HEK293T (cell line): ENCODE measurements around the gene PRKCH.

Experiments used
- CTCF ChIA-PET: fragments of 350-600 bp; formaldehyde crosslinking; extraction: SDS; loops from one replicate; lab custom pipeline; 2021; ENCODE audit warnings: antibody characterized with exemption, inconsistent platforms; lab: Yijun Ruan, JAX
- POLR2A ChIA-PET: fragments of 350-600 bp; formaldehyde crosslinking; extraction: SDS; loops from one replicate; lab custom pipeline; 2020; ENCODE audit warnings: antibody characterized with exemption, inconsistent platforms; lab: Yijun Ruan, JAX
- DNase-seq: peaks from one replicate; pipeline ENCODE4 v3.0.0; 2012; ENCODE audit warnings: mixed read lengths; ENCODE audit errors: extremely low spot score
- ARNT ChIP-seq: fragments of 450-650 bp; IDR thresholded peaks from 2 replicates; pipeline ENCODE4 v1.6.1; 2017; ENCODE audit warnings: mild to moderate bottlenecking
- BHLHE40 ChIP-seq: fragments of 450-650 bp; IDR thresholded peaks from 2 replicates; pipeline ENCODE4 v1.6.1; 2016; ENCODE audit warnings: mild to moderate bottlenecking, moderate library complexity, borderline replicate concordance
- CTBP1 ChIP-seq: fragments of 450-650 bp; IDR thresholded peaks from 2 replicates; pipeline ENCODE4 v1.6.1; 2016; ENCODE audit warnings: borderline replicate concordance
- ELF4 ChIP-seq: fragments of 450-650 bp; IDR thresholded peaks from 2 replicates; pipeline ENCODE4 v1.6.1; 2017; ENCODE audit warnings: antibody characterized with exemption
- FOXA1 ChIP-seq: fragments of 450-650 bp; IDR thresholded peaks from 2 replicates; pipeline ENCODE4 v1.6.1; 2016; ENCODE audit warnings: mild to moderate bottlenecking
- FOXK2 ChIP-seq: fragments of 450-650 bp; IDR thresholded peaks from 2 replicates; pipeline ENCODE4 v1.6.1; 2016; ENCODE audit warnings: mild to moderate bottlenecking
- FOXM1 ChIP-seq: fragments of 450-650 bp; IDR thresholded peaks from 2 replicates; pipeline ENCODE4 v1.6.1; 2017; ENCODE audit warnings: mild to moderate bottlenecking, borderline replicate concordance
- HDGF ChIP-seq: fragments of 450-650 bp; IDR thresholded peaks from 2 replicates; pipeline ENCODE4 v1.6.1; 2017; ENCODE audit warnings: antibody characterized with exemption, borderline replicate concordance
- L3MBTL2 ChIP-seq: fragments of 450-650 bp; conservative IDR thresholded peaks from 2 replicates; pipeline ENCODE4 v1.6.1; 2016; ENCODE audit warnings: mild to moderate bottlenecking
- LEF1 ChIP-seq: fragments of 450-650 bp; IDR thresholded peaks from 2 replicates; pipeline ENCODE4 v1.6.1; 2017; ENCODE audit warnings: mild to moderate bottlenecking, borderline replicate concordance
- NFRKB ChIP-seq: fragments of 450-650 bp; IDR thresholded peaks from 2 replicates; pipeline ENCODE4 v1.6.1; 2016; ENCODE audit warnings: mild to moderate bottlenecking, moderate library complexity
- PKNOX1 ChIP-seq: fragments of 450-650 bp; IDR thresholded peaks from 2 replicates; pipeline ENCODE4 v1.6.1; 2016
- SP1 ChIP-seq: fragments of 450-650 bp; IDR thresholded peaks from 2 replicates; pipeline ENCODE4 v1.6.1; 2017
- SUZ12 ChIP-seq: fragments of 450-650 bp; IDR thresholded peaks from 2 replicates; pipeline ENCODE4 v1.6.1; 2016; ENCODE audit warnings: mild to moderate bottlenecking
- TARDBP ChIP-seq: fragments of 450-650 bp; IDR thresholded peaks from 2 replicates; pipeline ENCODE4 v1.6.1; 2016
- ZNF384 ChIP-seq: fragments of 450-650 bp; IDR thresholded peaks from 2 replicates; pipeline ENCODE4 v1.6.1; 2016

The PRKCH gene

GRCh38 chr14:61505815-61506809 lies 184.7 kb downstream of the PRKCH start:
- CTCF ChIA-PET, result no interaction called here
- TF ChIP-seq LEF1 (no peak), L3MBTL2 (no peak), ZNF384 (no peak), FOXM1 (no peak), CTBP1 (no peak), FOXA1 (no peak), ELF4 (no peak), SP1 (no peak), FOXK2 (no peak), PKNOX1 (no peak), BHLHE40 (no peak), NFRKB (no peak), TARDBP (no peak), ARNT (no peak), HDGF (no peak), SUZ12 (no peak)
- POLR2A ChIA-PET, result no interaction called here
- no peak for DNase-seq

- CTCF ChIA-PET, result no interaction called here
- POLR2A ChIA-PET, result no interaction called here
- TF ChIP-seq SP1, result no peak
- no peak for DNase-seq
Observed at GRCh38 chr14:61508526-61508925, 187.1 kb downstream of the PRKCH start.

- ChIA-PET CTCF (no interaction called here), POLR2A (no interaction called here)
- no peak for DNase-seq
- TF ChIP-seq BHLHE40, result no peak
- TF ChIP-seq ELF4, result no peak
- TF ChIP-seq HDGF, result no peak
- no peak for TF ChIP-seq FOXM1
- no peak for TF ChIP-seq LEF1
- TF ChIP-seq SUZ12, result no peak
- no peak for TF ChIP-seq ARNT
- no peak for TF ChIP-seq NFRKB
- TF ChIP-seq FOXK2, result no peak
- TF ChIP-seq SP1, result no peak
- no peak for TF ChIP-seq PKNOX1
Observed at GRCh38 chr14:61510736-61511557, 189.6 kb downstream of the PRKCH start.

- POLR2A ChIA-PET, result no interaction called here
- CTCF ChIA-PET, result interaction anchor here (0.6 kb wide), 1 partner anchor 236 kb away, joined by 3 read pairs; no protein-coding TSS in a partner anchor
- TF ChIP-seq TARDBP (no peak), ELF4 (no peak), ARNT (no peak), FOXM1 (no peak), NFRKB (no peak)
Observed at GRCh38 chr14:61511558-61511948, 190.2 kb downstream of the PRKCH start.

GRCh38 chr14:61512026-61512834 lies 190.9 kb downstream of the PRKCH start:
- CTCF ChIA-PET, result interaction anchor here (0.6 kb wide), 1 partner anchor 235 kb away, joined by 3 read pairs; no protein-coding TSS in a partner anchor
- no peak for DNase-seq
- POLR2A ChIA-PET, result no interaction called here
- no peak for TF ChIP-seq LEF1
- TF ChIP-seq CTBP1, result no peak
- peak; percentile 66 for TF ChIP-seq ZNF384
- no peak for TF ChIP-seq NFRKB
- no peak for TF ChIP-seq SUZ12
- TF ChIP-seq HDGF, result no peak

More at GRCh38 chr14:61511558-61511948, 190.2 kb downstream of the PRKCH start:
- no peak for DNase-seq
